GM12878 (cell line): ENCODE measurements around the gene FUBP1. TPM values are rescaled to one million over a fixed set of nuclear protein-coding genes. Genes with fewer than 3 reads are reported as not detected.

ENCODE experiments used
- ATAC-seq: fragments of 200-7000 bp; cut with Tn5 transposase; 3 replicates; pipeline ENCODE4 v1.9.1; 2020; ENCODE audit warnings: mild to moderate bottlenecking, moderate library complexity
- BruUV-seq: library from RNA; stranded (reverse); fragments of 400-500 nt; replicated peaks from 2 replicates; lab custom pipeline; 2021; lab: Mats Ljungman, UMichigan
- CTCF ChIA-PET: fragments of 300-600 bp; sonication (Branson Sonifier 250); formaldehyde crosslinking; extraction: SDS; loops from one replicate; lab custom pipeline; 2021; ENCODE audit warnings: inconsistent platforms; lab: Yijun Ruan, JAX
- POLR2A ChIA-PET: fragments of 350-600 bp; formaldehyde crosslinking; extraction: SDS; loops from one replicate; lab custom pipeline; 2021; ENCODE audit warnings: inconsistent platforms; lab: Charles Lee
- RAD21 ChIA-PET: fragments of 300-600 bp; sonication (Branson Sonifier 250); formaldehyde crosslinking; loops from one replicate; lab custom pipeline; 2023; ENCODE audit warnings: antibody characterized with exemption; ENCODE audit not compliant: unreplicated experiment; lab: Charles Lee
- SMC1A ChIA-PET: fragments of 300-600 bp; sonication (Branson Sonifier 250); formaldehyde crosslinking; loops from one replicate; lab custom pipeline; 2023; ENCODE audit not compliant: unreplicated experiment, uncharacterized antibody; lab: Charles Lee
- DNase-seq: peaks from one replicate; pipeline ENCODE4 v3.0.0-alpha.2; 2011; ENCODE audit warnings: low read depth, low spot score
- FAIRE-seq: peaks from 3 replicates; lab custom pipeline; 2011; peaks lifted over from hg19 to GRCh38; lab: Jason Lieb, UNC
- H2AFZ ChIP-seq: 2 replicates; pipeline ENCODE4 v1.6.0; 2011; ENCODE audit warnings: low read depth, low read length, control low read depth; ENCODE audit not compliant: control insufficient read depth
- H3K27ac ChIP-seq: 2 replicates; pipeline ENCODE4 v1.5.1; 2011; ENCODE audit warnings: control low read depth; ENCODE audit not compliant: control insufficient read depth, insufficient read depth
- H3K27me3 ChIP-seq, 2 experiments: replicated peaks in 1 of 2; 2 replicates each; pipeline versions ENCODE4 v1.6.0 to v1.6.1; 2011; ENCODE audit warnings: low read length in 1 of 2; ENCODE audit not compliant: control insufficient read depth in 2 of 2, insufficient read depth in 2 of 2
- H3K36me3 ChIP-seq, 2 experiments: 2 replicates each; pipeline ENCODE4 v1.5.1; 2011; ENCODE audit warnings: low read length in 1 of 2; ENCODE audit not compliant: control insufficient read depth in 2 of 2, insufficient read depth in 2 of 2
- H3K4me1 ChIP-seq: 2 replicates; pipeline ENCODE4 v1.6.1; 2011; ENCODE audit warnings: mild to moderate bottlenecking, low read length, moderate library complexity, mixed read lengths; ENCODE audit not compliant: control insufficient read depth, insufficient read depth
- H3K4me2 ChIP-seq: 2 replicates; pipeline ENCODE4 v1.6.0; 2011; ENCODE audit warnings: control low read depth; ENCODE audit not compliant: control insufficient read depth, insufficient read depth
- H3K4me3 ChIP-seq: fragments of 200-600 bp; sonication (generic); 2 replicates; pipeline ENCODE4 v1.5.1; 2016
- H3K79me2 ChIP-seq: 2 replicates; pipeline ENCODE4 v1.6.0; 2011; ENCODE audit warnings: low read length; ENCODE audit not compliant: control insufficient read depth, insufficient read depth
- H3K9ac ChIP-seq: 2 replicates; pipeline ENCODE4 v1.8.0; 2011; ENCODE audit warnings: low read length, control low read depth, mixed read lengths; ENCODE audit not compliant: control insufficient read depth, insufficient read depth
- H3K9me3 ChIP-seq: replicated peaks from 3 replicates; pipeline ENCODE4 v1.5.1; 2011; ENCODE audit warnings: mild to moderate bottlenecking, low read length; ENCODE audit not compliant: control insufficient read depth, insufficient read depth
- H4K20me1 ChIP-seq: 2 replicates; pipeline ENCODE4 v1.6.0; 2011; ENCODE audit not compliant: control insufficient read depth, insufficient read depth
- CBX3 ChIP-seq: fragments of 200-600 bp; sonication (generic); IDR thresholded peaks from 2 replicates; pipeline ENCODE4 v1.6.1; 2016; ENCODE audit warnings: low read depth, borderline replicate concordance
- EP300 ChIP-seq, 2 experiments: fragments of 150-350 bp in 1 of 2; IDR thresholded peaks; 2 replicates each; pipeline ENCODE4 v1.6.1; 2011 to 2012; ENCODE audit warnings: low read depth in 2 of 2, low read length in 2 of 2, borderline replicate concordance in 1 of 2, improper control_type of control experiment in 1 of 2, inconsistent platforms in 1 of 2; ENCODE audit not compliant: control insufficient read depth in 1 of 2
- IKZF1 ChIP-seq: fragments of 450-650 bp; conservative IDR thresholded peaks from 2 replicates; pipeline ENCODE4 v1.6.1; 2017; ENCODE audit warnings: antibody characterized with exemption, mild to moderate bottlenecking
- WGBS: methylation state at CpG from one replicate; pipeline ENCODE4 v1.1.6; 2016; ENCODE audit warnings: low lambda C conversion rate; ENCODE audit not compliant: insufficient replicate concordance, insufficient coverage; ENCODE audit errors: missing lambda C conversion rate; 5-methylcytosine and 5-hydroxymethylcytosine counted together
- in situ Hi-C: fragments of 300-500 bp; cut with MboI; formaldehyde crosslinking; loops from 9 replicates; pipeline ENCODE4 v1.14.3; 2018; ENCODE audit warnings: mixed read lengths
- intact Hi-C: fragments of 100-400 bp; cut with micrococcal nuclease; formaldehyde crosslinking; loops from one replicate; pipeline ENCODE4 v1.14.2; 2022; ENCODE audit not compliant: unreplicated experiment
- polyA plus RNA-seq, 11 experiments: library from polyadenylated mRNA; depleted of rRNA in 4 of 11; unstranded in 6 of 11; stranded (reverse) in 5 of 11; fragments of >200 nt; fragmentation: Nextera tagmentation in 4 of 11; fragmentation: Illumina TruSeq in 1 of 11; extraction: Ambion mirVana in 4 of 11; extraction: Trizol in 1 of 11; gene quantifications; 1 replicate in 1 of 11; 2 replicates in 10 of 11; pipeline versions ENCODE4 v1.2.1 to v1.2.3, GENCODE V29; 2011 to 2016; ENCODE audit warnings: inconsistent platforms in 2 of 11, missing spikeins in 2 of 11, low read depth in 1 of 11
- total RNA-seq, 4 experiments: library from RNA; depleted of rRNA in 3 of 4; stranded (reverse); fragments of >200 nt in 3 of 4; fragmentation: Illumina TruSeq in 1 of 4; extraction: Trizol in 1 of 4; gene quantifications; 2 replicates each; pipeline versions ENCODE4 v1.2.1 to v1.2.3, GENCODE V29; 2013 to 2021
- TF ChIP-seq, protein P1 (sequence below): fragments of 450-650 bp; formaldehyde crosslinking; IDR thresholded peaks from 2 replicates; pipeline ENCODE4 v1.4.0; 2020; ENCODE audit warnings: mild to moderate bottlenecking, moderate library complexity
- TF ChIP-seq, protein P2 (sequence below): fragments of 450-650 bp; IDR thresholded peaks from 2 replicates; pipeline ENCODE4 v1.6.1; 2017; ENCODE audit warnings: mild to moderate bottlenecking, moderate library complexity
- TF ChIP-seq, protein P3 (sequence below): IDR thresholded peaks from 2 replicates; pipeline ENCODE4 v1.6.1; 2011; ENCODE audit warnings: low read depth, low read length, improper control_type of control experiment, borderline replicate concordance

The FUBP1 gene
- total and polyA plus RNA-seq, 10 of the 15 experiments (the other 5 are each of a cell fraction or from before 2014, with no cell fraction given): 110 to 343 (median 191) TPM

DNA sequence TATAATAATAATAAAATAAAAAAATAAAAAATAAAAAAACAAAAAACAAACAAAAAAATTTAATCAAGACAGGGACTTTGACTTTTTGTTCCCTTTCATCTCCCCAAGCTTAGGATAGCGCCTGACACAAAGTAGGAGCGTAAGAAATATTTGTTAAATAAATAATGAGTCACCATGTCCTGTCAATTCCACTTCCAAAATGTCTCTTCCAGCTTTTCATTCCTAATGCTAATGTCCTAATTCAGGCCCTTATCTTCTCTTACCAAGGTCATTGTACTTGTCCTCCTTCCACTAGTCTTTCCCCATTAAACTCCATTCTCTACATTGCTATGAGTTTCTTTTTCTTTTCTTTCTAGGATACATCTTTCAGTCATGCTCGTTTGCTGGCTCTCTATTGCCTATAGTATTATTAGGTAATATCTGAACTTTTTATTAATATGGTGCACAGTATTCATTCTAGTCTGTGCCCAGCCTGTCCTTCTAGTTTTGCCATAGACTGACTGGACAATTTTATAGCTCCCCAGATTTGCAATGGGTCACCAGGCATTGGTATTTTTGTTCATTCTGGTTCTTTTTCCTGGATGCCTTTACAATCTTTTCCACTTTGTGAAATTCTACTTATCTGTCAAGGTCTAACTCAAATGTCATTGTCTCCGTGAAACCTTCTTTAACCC, 79.1 kb downstream of the FUBP1 start:
- Histone ChIP-seq H3K4me2 (no peak overlapping the region), H3K27me3 (no peaks in the 10 kb centered on the region), H3K9ac (no peak overlapping the region), H2AFZ (no peak overlapping the region), H3K36me3 (no peaks in the 10 kb centered on the region), H4K20me1 (no peaks in the 10 kb centered on the region), H3K27ac (no peak overlapping the region), H3K4me3 (no peak overlapping the region), H3K79me2 (no peaks in the 10 kb centered on the region), H3K4me1 (no peaks in the 10 kb centered on the region), H3K9me3 (no peaks in the 10 kb centered on the region)
- CTCF ChIA-PET: interaction anchor here (0.7 to 1.8 kb wide), 9 partner anchors 16 to 749 kb away, joined by 3 to 7 read pairs (median 5); no protein-coding TSS in a partner anchor
- TF ChIP-seq IKZF1 (no peak), CBX3 (no peak), EP300 (IDR thresholded peaks at IDR 0.05; ENCODE audit: borderline replicate concordance in 1 of 2, control insufficient read depth in 1 of 2, low read depth in 2 of 2, low read length in 2 of 2) (no peak)
- TF ChIP-seq, protein P1, sequence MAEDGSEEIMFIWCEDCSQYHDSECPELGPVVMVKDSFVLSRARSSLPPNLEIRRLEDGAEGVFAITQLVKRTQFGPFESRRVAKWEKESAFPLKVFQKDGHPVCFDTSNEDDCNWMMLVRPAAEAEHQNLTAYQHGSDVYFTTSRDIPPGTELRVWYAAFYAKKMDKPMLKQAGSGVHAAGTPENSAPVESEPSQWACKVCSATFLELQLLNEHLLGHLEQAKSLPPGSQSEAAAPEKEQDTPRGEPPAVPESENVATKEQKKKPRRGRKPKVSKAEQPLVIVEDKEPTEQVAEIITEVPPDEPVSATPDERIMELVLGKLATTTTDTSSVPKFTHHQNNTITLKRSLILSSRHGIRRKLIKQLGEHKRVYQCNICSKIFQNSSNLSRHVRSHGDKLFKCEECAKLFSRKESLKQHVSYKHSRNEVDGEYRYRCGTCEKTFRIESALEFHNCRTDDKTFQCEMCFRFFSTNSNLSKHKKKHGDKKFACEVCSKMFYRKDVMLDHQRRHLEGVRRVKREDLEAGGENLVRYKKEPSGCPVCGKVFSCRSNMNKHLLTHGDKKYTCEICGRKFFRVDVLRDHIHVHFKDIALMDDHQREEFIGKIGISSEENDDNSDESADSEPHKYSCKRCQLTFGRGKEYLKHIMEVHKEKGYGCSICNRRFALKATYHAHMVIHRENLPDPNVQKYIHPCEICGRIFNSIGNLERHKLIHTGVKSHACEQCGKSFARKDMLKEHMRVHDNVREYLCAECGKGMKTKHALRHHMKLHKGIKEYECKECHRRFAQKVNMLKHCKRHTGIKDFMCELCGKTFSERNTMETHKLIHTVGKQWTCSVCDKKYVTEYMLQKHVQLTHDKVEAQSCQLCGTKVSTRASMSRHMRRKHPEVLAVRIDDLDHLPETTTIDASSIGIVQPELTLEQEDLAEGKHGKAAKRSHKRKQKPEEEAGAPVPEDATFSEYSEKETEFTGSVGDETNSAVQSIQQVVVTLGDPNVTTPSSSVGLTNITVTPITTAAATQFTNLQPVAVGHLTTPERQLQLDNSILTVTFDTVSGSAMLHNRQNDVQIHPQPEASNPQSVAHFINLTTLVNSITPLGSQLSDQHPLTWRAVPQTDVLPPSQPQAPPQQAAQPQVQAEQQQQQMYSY (CRISPR knock-in tag): no peak
- TF ChIP-seq, protein P2, sequence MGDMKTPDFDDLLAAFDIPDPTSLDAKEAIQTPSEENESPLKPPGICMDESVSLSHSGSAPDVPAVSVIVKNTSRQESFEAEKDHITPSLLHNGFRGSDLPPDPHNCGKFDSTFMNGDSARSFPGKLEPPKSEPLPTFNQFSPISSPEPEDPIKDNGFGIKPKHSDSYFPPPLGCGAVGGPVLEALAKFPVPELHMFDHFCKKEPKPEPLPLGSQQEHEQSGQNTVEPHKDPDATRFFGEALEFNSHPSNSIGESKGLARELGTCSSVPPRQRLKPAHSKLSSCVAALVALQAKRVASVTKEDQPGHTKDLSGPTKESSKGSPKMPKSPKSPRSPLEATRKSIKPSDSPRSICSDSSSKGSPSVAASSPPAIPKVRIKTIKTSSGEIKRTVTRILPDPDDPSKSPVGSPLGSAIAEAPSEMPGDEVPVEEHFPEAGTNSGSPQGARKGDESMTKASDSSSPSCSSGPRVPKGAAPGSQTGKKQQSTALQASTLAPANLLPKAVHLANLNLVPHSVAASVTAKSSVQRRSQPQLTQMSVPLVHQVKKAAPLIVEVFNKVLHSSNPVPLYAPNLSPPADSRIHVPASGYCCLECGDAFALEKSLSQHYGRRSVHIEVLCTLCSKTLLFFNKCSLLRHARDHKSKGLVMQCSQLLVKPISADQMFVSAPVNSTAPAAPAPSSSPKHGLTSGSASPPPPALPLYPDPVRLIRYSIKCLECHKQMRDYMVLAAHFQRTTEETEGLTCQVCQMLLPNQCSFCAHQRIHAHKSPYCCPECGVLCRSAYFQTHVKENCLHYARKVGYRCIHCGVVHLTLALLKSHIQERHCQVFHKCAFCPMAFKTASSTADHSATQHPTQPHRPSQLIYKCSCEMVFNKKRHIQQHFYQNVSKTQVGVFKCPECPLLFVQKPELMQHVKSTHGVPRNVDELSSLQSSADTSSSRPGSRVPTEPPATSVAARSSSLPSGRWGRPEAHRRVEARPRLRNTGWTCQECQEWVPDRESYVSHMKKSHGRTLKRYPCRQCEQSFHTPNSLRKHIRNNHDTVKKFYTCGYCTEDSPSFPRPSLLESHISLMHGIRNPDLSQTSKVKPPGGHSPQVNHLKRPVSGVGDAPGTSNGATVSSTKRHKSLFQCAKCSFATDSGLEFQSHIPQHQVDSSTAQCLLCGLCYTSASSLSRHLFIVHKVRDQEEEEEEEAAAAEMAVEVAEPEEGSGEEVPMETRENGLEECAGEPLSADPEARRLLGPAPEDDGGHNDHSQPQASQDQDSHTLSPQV: no peak
- TF ChIP-seq, protein P3, sequence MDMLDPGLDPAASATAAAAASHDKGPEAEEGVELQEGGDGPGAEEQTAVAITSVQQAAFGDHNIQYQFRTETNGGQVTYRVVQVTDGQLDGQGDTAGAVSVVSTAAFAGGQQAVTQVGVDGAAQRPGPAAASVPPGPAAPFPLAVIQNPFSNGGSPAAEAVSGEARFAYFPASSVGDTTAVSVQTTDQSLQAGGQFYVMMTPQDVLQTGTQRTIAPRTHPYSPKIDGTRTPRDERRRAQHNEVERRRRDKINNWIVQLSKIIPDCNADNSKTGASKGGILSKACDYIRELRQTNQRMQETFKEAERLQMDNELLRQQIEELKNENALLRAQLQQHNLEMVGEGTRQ: no peak
- POLR2A ChIA-PET: no interaction called here
- no TSS peak for BruUV-seq
- RAD21 ChIA-PET: interaction anchor here (0.9 kb wide), 1 partner anchor 367 kb away, joined by 3 read pairs; no protein-coding TSS in a partner anchor
- intact Hi-C loops: loop anchor here (10.0 kb wide), 2 partner anchors 355 to 755 kb away; no protein-coding TSS in a partner anchor
- in situ Hi-C loops: loop anchor here (10.0 kb wide), 1 partner anchor 755 kb away; no protein-coding TSS in a partner anchor
- ATAC-seq (no peak), DNase-seq (no peak), FAIRE-seq (no peak)
- SMC1A ChIA-PET: interaction anchor here (0.6 to 2.1 kb wide), 6 partner anchors 17 to 364 kb away, joined by 3 to 6 read pairs (median 4); no protein-coding TSS in a partner anchor
- 58% methylated on average over 4 of the region's 4 CpGs for WGBS
